Neutrophil (primary cell): Measurements from ENCODE around the gene PIAS3.
"Not testable (repeated sequence)": the region's sequence is repeated elsewhere in the genome, so short reads cannot be mapped to it uniquely, and the experiment has no call there.

Source experiments
- H3K27ac ChIP-seq: fragments of 200-600 bp; sonication (generic); 2 replicates; pipeline ENCODE4 v1.5.1; 2016; ENCODE audit warnings: mild to moderate bottlenecking, moderate library complexity
- H3K27me3 ChIP-seq: fragments of 200-600 bp; sonication (generic); 2 replicates; pipeline ENCODE4 v1.6.0; 2016; ENCODE audit warnings: mild to moderate bottlenecking
- H3K36me3 ChIP-seq: fragments of 200-600 bp; sonication (generic); 2 replicates; pipeline ENCODE4 v1.5.1; 2017
- H3K4me1 ChIP-seq, 2 experiments: fragments of 200-600 bp in 1 of 2; sonication (generic) in 1 of 2; 1 replicate in 1 of 2; 2 replicates in 1 of 2; pipeline versions ENCODE4 v1.5.1 to v1.6.1; 2013 to 2016; ENCODE audit warnings: low read depth in 1 of 2, low read length in 1 of 2, mild to moderate bottlenecking in 1 of 2, moderate library complexity in 1 of 2; ENCODE audit not compliant: control insufficient read depth in 1 of 2, insufficient read depth in 1 of 2
- H3K4me3 ChIP-seq, 2 experiments: fragments of 200-600 bp in 1 of 2; sonication (generic) in 1 of 2; 1 replicate in 1 of 2; 2 replicates in 1 of 2; pipeline ENCODE4 v1.5.1; 2013 to 2016; ENCODE audit warnings: low read depth in 1 of 2, low read length in 1 of 2, mild to moderate bottlenecking in 1 of 2, moderate library complexity in 1 of 2
- H3K9me3 ChIP-seq: fragments of 200-600 bp; sonication (generic); 2 replicates; pipeline ENCODE4 v1.5.1; 2016
- CTCF ChIP-seq: fragments of 200-600 bp; sonication (generic); IDR thresholded peaks from 2 replicates; pipeline ENCODE4 v1.5.1; 2016; ENCODE audit warnings: antibody characterized with exemption

The PIAS3 gene

GRCh38 chr1:145812977-145813810, 45.7 kb downstream of the PIAS3 start:
- H3K27ac ChIP-seq, H3K4me3 ChIP-seq, H3K36me3 ChIP-seq, H3K9me3 ChIP-seq, H3K4me1 ChIP-seq, H3K27me3 ChIP-seq: not testable (repeated sequence)

DNA sequence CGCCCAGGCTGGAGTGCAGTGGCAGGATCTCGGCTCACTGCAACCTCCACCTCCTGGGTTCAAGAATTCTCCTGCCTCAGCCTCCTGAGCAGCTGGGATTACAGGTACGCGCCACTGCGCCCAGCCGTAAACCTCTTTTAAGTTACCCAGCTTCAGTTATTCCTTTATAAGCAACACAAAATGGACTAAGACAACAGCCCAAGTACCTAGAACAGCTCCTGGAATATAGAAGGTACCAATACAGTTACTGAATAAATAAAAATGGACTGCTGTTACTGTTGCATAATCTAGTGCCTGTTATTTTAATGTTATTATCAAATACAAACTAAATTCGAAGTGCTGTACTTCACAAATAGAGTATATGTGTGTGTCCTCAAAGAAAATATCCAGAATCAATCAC, 52.0 kb downstream of the PIAS3 start:
- Histone ChIP-seq H3K27me3 (no peaks in the 10 kb centered on the region), H3K4me3 (no peak overlapping the region), H3K9me3 (no peaks in the 10 kb centered on the region), H3K4me1 (no peaks in the 10 kb centered on the region), H3K27ac (no peak overlapping the region), H3K36me3 (no peaks in the 10 kb centered on the region)
- TF ChIP-seq CTCF, result no peak

GRCh38 chr1:145806408-145806807, 52.5 kb downstream of the PIAS3 start:
- Histone ChIP-seq H3K36me3 (no peaks in the 10 kb centered on the region), H3K27ac (no peak overlapping the region), H3K9me3 (no peaks in the 10 kb centered on the region), H3K4me1 (no peaks in the 10 kb centered on the region), H3K4me3 (no peak overlapping the region), H3K27me3 (no peaks in the 10 kb centered on the region)
- TF ChIP-seq CTCF, result no peak

DNA sequence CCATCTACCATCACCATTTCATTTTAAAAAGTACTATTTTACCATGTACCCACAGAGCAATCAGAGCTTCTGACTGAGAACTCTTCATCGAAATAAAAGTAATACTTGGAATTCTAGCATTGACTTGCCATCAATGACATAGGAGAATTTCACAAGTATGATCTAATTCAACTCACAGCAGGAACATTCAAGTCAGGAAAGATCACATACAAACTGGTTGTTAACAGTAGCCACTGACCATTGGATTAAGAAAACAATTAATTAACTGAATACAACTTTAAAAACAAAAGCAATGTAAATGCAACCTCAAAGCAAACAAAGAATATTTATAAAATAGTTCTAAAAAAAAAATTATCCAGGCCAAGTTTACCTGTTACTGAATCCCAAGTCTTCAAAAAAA, 53.8 kb downstream of the PIAS3 start:
- Histone ChIP-seq H3K4me3 (no peak overlapping the region), H3K4me1 (peaks cover 0 to 3% of the 10 kb centered on the region in 2 experiments), H3K36me3 (no peaks in the 10 kb centered on the region), H3K27ac (no peak overlapping the region), H3K27me3 (no peaks in the 10 kb centered on the region), H3K9me3 (no peaks in the 10 kb centered on the region)
- TF ChIP-seq CTCF, result no peak

DNA sequence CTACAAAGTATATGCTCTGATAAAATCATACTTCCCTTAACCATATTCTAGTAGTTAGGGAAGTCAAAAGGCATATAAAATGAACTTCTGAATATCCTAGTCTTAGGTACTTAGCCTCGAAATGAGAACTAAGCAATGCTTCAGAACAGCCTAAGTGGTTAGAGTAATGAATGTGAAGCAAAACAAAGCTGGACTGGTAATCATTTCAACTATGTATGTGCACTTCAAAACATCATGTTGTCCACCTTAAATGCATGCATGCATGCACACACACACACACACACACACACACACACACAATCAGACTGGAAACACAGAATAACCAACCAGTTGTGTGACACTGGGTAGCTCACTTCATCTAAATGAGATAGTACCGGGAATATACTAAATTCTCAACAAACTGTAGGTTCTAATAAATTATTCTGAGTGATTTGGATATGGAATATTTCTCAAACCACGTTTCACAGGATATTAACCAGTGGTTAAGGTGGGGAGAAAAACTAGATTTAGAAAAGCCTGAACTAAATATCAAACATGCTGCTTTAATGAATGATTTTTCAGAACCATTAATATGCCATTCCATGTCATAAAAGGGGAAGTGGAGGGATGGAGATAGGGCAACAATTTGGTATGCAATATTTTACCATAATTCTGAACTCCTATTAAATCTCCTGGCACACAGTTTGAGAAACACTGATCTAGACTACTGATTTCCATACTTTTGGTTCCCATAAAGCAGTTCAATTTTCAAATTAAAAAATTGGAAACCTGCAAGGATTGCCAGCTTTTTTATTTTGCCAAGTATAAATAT, 54.4 kb downstream of the PIAS3 start:
- Histone ChIP-seq H3K4me1 (peaks cover 0 to 3% of the 10 kb centered on the region in 2 experiments), H3K27me3 (no peaks in the 10 kb centered on the region), H3K4me3 (no peak overlapping the region), H3K9me3 (no peaks in the 10 kb centered on the region), H3K27ac (no peak overlapping the region), H3K36me3 (no peaks in the 10 kb centered on the region)
- TF ChIP-seq CTCF, result no peak

DNA sequence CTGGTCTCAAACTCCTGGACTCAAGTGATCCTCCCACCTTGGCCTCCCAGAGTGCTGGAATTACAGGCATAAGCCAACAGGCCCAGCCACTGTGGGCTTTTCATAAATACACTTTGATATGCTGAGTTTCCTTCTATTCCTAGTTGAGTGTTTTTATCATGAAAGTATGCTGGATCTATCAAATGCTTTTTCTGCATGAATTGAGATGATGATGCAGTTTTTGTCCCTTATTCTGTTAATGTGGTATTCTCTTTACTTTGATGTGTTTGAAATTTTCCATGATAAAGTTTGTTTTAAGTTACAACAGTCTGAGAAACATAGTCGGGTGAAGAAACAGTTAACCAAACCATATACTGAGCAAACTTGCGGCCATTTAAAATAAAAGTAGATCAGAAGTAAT, 59.1 kb downstream of the PIAS3 start:
- Histone ChIP-seq H3K4me3 (no peak overlapping the region), H3K27me3 (no peaks in the 10 kb centered on the region), H3K4me1 (peaks cover 0 to 3% of the 10 kb centered on the region in 2 experiments), H3K36me3 (no peaks in the 10 kb centered on the region), H3K9me3 (peaks cover 4% of the 10 kb centered on the region), H3K27ac (no peak overlapping the region)
- no peak for TF ChIP-seq CTCF
